Spleen (tissue), 7 donors: Measurements from ENCODE around the gene SORBS2.

Experiments
- CTCF ChIP-seq, 11 experiments: fragments of 200-600 bp in 7 of 11; fragments of 450-650 bp in 4 of 11; sonication (generic) in 4 of 11; IDR thresholded peaks in 8 of 11; conservative IDR thresholded peaks in 3 of 11; 1 replicate in 7 of 11; 2 replicates in 4 of 11; pipeline versions ENCODE4 v1.4.0 to v1.8.0; 2016 to 2021; ENCODE audit warnings: antibody characterized with exemption in 11 of 11, inconsistent platforms in 4 of 11, mild to moderate bottlenecking in 1 of 11
- POLR2AphosphoS5 ChIP-seq, 3 donors: sonication (generic); formaldehyde crosslinking; IDR thresholded peaks; one replicate each; pipeline ENCODE4 v1.5.1; 2017; ENCODE audit warnings: antibody characterized with exemption in 3 of 3
- donor health status: DM: no; HTN: no; CAD: no; lungs with moderate emphysema.
- donor health status: DM: no; HTN: no; CAD: no.
- donor health status: DM: no; HTN: no; CAD: no.

GRCh38 chr4:185817403-185817818 lies 5.4 kb upstream of the SORBS2 start:
- TF ChIP-seq CTCF (IDR thresholded peaks at IDR 0.05 in 8 of 11, conservative IDR thresholded peaks at IDR 0.05 in 3 of 11) (no peak), POLR2AphosphoS5 (IDR thresholded peaks at IDR 0.05) (peak in 2 of 3 donors; percentile 17 to 34)
